ENCODE measurements around the gene HIGD1A. TPM values are rescaled to one million over a fixed set of nuclear protein-coding genes. Genes with fewer than 3 reads are reported as not detected.

Gene HIGD1A
- total and polyA plus RNA-seq, 9 of the 15 experiments (the other 6 are each of a cell fraction or from before 2014, with no cell fraction given) = 165 to 1,185 (median 333) TPM

DNA sequence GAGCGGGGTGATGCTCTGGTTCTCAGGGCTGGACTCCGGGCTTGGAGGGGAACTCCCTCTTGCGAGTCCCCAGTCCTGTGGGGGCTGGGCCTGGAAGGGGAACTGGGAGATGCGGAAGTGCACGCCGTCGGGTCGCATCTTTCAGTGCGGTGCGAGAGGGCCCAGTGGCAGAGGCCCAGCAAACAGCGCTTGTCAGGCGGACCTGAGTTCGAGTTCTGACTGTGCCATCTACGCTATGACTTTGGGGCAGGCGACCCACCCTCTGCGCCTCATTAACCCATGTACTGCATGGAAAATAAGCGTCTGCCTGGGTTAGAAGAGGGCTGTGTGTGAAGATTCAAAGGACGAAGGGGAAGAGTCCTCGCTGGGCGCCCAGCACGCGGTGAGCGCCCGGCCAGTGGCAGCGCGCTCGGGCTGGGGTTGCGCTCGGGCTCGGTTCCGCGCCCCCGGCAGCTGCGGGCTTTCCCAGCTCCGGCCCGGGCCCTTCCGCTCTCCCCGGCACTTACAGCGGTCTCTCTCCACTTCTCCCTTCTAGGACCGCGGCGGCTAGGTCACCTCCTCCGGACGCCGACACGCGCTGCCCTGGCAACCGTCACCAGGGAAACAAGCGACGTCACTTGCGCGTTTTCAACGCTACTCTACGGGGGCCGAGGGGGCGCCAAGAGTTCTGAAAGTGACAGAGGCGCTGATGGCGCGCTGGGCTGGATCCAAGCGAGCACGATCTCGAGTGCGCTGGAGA lies 31.5 kb downstream of the HIGD1A start, which contains the start of gene CCDC13 (continued):
- TF ChIP-seq ZBTB40 (IDR thresholded peaks at IDR 0.05) (peak; percentile 13; the same call in 1 of the 2 replicates), ZBTB40 (CRISPR knock-in tag; IDR thresholded peaks at IDR 0.05) (no peak), E2F6 (IDR thresholded peaks at IDR 0.05; ENCODE audit: borderline replicate concordance in 1 of 2, extremely low read depth in 1 of 2, insufficient read depth in 1 of 2, insufficient read length in 1 of 2, low read depth in 1 of 2, low read length in 1 of 2, poor library complexity in 1 of 2, severe bottlenecking in 1 of 2) (peak in 1 of 2 experiments; percentile 64), SRSF7 (optimal IDR thresholded peaks at IDR 0.05; ENCODE audit: low read depth, low read length) (no peak), SPI1 (IDR thresholded peaks at IDR 0.05; ENCODE audit: borderline replicate concordance, low read depth, low read length) (peak; percentile 36; the same call in 1 of the 2 replicates), PURB (CRISPR knock-in tag; IDR thresholded peaks at IDR 0.05; ENCODE audit: low read depth) (no peak), CSDE1 (IDR thresholded peaks at IDR 0.05) (peak in 1 of 2 experiments; percentile 88; a peak in 2 of 4 replicates)
- TF ChIP-seq, protein P1, sequence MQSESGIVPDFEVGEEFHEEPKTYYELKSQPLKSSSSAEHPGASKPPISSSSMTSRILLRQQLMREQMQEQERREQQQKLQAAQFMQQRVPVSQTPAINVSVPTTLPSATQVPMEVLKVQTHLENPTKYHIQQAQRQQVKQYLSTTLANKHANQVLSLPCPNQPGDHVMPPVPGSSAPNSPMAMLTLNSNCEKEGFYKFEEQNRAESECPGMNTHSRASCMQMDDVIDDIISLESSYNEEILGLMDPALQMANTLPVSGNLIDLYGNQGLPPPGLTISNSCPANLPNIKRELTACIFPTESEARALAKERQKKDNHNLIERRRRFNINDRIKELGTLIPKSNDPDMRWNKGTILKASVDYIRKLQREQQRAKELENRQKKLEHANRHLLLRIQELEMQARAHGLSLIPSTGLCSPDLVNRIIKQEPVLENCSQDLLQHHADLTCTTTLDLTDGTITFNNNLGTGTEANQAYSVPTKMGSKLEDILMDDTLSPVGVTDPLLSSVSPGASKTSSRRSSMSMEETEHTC (IDR thresholded peaks at IDR 0.05) = no peak
- TF ChIP-seq, protein P2, sequence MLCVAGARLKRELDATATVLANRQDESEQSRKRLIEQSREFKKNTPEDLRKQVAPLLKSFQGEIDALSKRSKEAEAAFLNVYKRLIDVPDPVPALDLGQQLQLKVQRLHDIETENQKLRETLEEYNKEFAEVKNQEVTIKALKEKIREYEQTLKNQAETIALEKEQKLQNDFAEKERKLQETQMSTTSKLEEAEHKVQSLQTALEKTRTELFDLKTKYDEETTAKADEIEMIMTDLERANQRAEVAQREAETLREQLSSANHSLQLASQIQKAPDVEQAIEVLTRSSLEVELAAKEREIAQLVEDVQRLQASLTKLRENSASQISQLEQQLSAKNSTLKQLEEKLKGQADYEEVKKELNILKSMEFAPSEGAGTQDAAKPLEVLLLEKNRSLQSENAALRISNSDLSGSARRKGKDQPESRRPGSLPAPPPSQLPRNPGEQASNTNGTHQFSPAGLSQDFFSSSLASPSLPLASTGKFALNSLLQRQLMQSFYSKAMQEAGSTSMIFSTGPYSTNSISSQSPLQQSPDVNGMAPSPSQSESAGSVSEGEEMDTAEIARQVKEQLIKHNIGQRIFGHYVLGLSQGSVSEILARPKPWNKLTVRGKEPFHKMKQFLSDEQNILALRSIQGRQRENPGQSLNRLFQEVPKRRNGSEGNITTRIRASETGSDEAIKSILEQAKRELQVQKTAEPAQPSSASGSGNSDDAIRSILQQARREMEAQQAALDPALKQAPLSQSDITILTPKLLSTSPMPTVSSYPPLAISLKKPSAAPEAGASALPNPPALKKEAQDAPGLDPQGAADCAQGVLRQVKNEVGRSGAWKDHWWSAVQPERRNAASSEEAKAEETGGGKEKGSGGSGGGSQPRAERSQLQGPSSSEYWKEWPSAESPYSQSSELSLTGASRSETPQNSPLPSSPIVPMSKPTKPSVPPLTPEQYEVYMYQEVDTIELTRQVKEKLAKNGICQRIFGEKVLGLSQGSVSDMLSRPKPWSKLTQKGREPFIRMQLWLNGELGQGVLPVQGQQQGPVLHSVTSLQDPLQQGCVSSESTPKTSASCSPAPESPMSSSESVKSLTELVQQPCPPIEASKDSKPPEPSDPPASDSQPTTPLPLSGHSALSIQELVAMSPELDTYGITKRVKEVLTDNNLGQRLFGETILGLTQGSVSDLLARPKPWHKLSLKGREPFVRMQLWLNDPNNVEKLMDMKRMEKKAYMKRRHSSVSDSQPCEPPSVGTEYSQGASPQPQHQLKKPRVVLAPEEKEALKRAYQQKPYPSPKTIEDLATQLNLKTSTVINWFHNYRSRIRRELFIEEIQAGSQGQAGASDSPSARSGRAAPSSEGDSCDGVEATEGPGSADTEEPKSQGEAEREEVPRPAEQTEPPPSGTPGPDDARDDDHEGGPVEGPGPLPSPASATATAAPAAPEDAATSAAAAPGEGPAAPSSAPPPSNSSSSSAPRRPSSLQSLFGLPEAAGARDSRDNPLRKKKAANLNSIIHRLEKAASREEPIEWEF (CRISPR knock-in tag; IDR thresholded peaks at IDR 0.05) = no peak
